ENCODE measurements around the gene LY6G6D. TPM values are rescaled to one million over a fixed set of nuclear protein-coding genes. Genes with fewer than 3 reads are reported as not detected.

LY6G6D gene
- total and polyA plus RNA-seq, 2 donors (not counting 1 experiment from before 2014, with no cell fraction given) = not detected

GRCh38 chr6:31740397-31741223 is 25.5 kb downstream of the LY6G6D start:
- H3K27ac ChIP-seq (ENCODE audit: low read length in 2 of 2) = peak overlapping the region; percentile 40 to 96
- H3K4me3 Mint-ChIP-seq = peak overlapping the region; percentile 97
- peak overlapping the region; percentile 76 for H3K9ac ChIP-seq (ENCODE audit: low read length)
- peak overlapping the region; percentile 90 for H2AFZ ChIP-seq (ENCODE audit: insufficient read depth, low read depth, low read length, poor library complexity, severe bottlenecking)
- no peaks in the 10 kb centered on the region for H3K27me3 Mint-ChIP-seq
- intact Hi-C loops (cut with micrococcal nuclease) = no loop called here
- peak overlapping the region; percentile 91 for H3K27ac Mint-ChIP-seq
- POLR2A ChIA-PET = interaction anchor here (0.6 to 2.9 kb wide), 9 partner anchors 10 to 1973 kb away, joined by 3 to 20 read pairs (median 4); partner anchors contain the start of genes ABHD16A, DDAH2, HSPA1A and HSPA1L
- DNase-seq (no peak), ATAC-seq (ENCODE audit: low read depth) (peak; percentile 3)
- peak overlapping the region; percentile 100 for H3K4me2 ChIP-seq (replicated peaks; ENCODE audit: low read depth, low read length, poor library complexity, severe bottlenecking)
- H3K4me1 Mint-ChIP-seq = peaks cover 54% of the 10 kb centered on the region
- 2% methylated on average over 26 of the region's 29 CpGs for WGBS (ENCODE audit: insufficient coverage)
- H3K9me3 ChIP-seq (ENCODE audit: control extremely low read depth in 1 of 3, control insufficient read depth in 2 of 3, insufficient read depth in 1 of 3, low read length in 2 of 3) = no peaks in the 10 kb centered on the region
- peaks cover 33% of the 10 kb centered on the region for H3K79me2 ChIP-seq (ENCODE audit: control insufficient read depth, insufficient read depth, low read length)
- H3K4me3 ChIP-seq (ENCODE audit: control extremely low read depth in 1 of 5, extremely low read depth in 1 of 5, insufficient read depth in 1 of 5, low read depth in 2 of 5, low read length in 4 of 5) = peak overlapping the region; percentile 71 to 90 (median 81)
- H3K9me3 Mint-ChIP-seq (ENCODE audit: insufficient read depth) = no peaks in the 10 kb centered on the region
- CTCF ChIA-PET = interaction anchor here (1.0 to 7.8 kb wide), 12 partner anchors 11 to 190 kb away, joined by 3 to 90 read pairs (median 5); partner anchors contain the start of genes DDAH2, LSM2, LY6G5C and VWA7
- no peak for TF ChIP-seq CTCF (IDR thresholded peaks at IDR 0.05)
- TF ChIP-seq EZH2 (IDR thresholded peaks at IDR 0.05; ENCODE audit: borderline replicate concordance, insufficient read depth, low read depth, low read length, poor library complexity, severe bottlenecking) = no peak
- no peaks in the 10 kb centered on the region for H4K20me1 ChIP-seq (ENCODE audit: control insufficient read depth, insufficient read depth, low read length, poor library complexity, severe bottlenecking)
- H3K36me3 ChIP-seq (replicated peaks in 1 of 2; ENCODE audit: control extremely low read depth in 1 of 2, control insufficient read depth in 1 of 2, extremely low read depth in 1 of 2, insufficient read depth in 2 of 2, low read length in 1 of 2) = peaks cover 0 to 4% of the 10 kb centered on the region in 2 experiments
- H3K4me1 ChIP-seq (ENCODE audit: control insufficient read depth in 2 of 2, insufficient read depth in 2 of 2, low read length in 2 of 2) = peaks cover 39 to 42% of the 10 kb centered on the region in 2 donors
- no peaks in the 10 kb centered on the region for H3K27me3 ChIP-seq (replicated peaks in 1 of 4; ENCODE audit: control extremely low read depth in 1 of 4, control insufficient read depth in 3 of 4, insufficient read depth in 4 of 4, low read length in 3 of 4)

GRCh38 chr6:31741815-31742214 is 26.7 kb downstream of the LY6G6D start:
- no peak for ATAC-seq (ENCODE audit: low read depth)
- no peak for DNase-seq
- peaks cover 35% of the 10 kb centered on the region in 2 donors for H3K4me1 ChIP-seq (ENCODE audit: control insufficient read depth in 2 of 2, insufficient read depth in 2 of 2, low read length in 2 of 2)
- no peak overlapping the region for H3K9ac ChIP-seq (ENCODE audit: low read length)
- CTCF ChIA-PET = interaction anchor here (1.0 to 7.8 kb wide), 5 partner anchors 13 to 48 kb away, joined by 4 to 90 read pairs (median 34); partner anchors contain the start of genes DDAH2 and VWA7
- no peak overlapping the region for H3K4me3 ChIP-seq (ENCODE audit: control extremely low read depth in 1 of 5, extremely low read depth in 1 of 5, insufficient read depth in 1 of 5, low read depth in 2 of 5, low read length in 4 of 5)
- H3K9me3 Mint-ChIP-seq (ENCODE audit: insufficient read depth) = no peaks in the 10 kb centered on the region
- H3K79me2 ChIP-seq (ENCODE audit: control insufficient read depth, insufficient read depth, low read length) = peaks cover 21% of the 10 kb centered on the region
- WGBS (ENCODE audit: insufficient coverage) = 100% methylated on average over 1 of the region's 2 CpGs
- intact Hi-C loops (cut with micrococcal nuclease) = no loop called here
- no peak overlapping the region for H2AFZ ChIP-seq (ENCODE audit: insufficient read depth, low read depth, low read length, poor library complexity, severe bottlenecking)
- peaks cover 44% of the 10 kb centered on the region for H3K4me1 Mint-ChIP-seq
- peak overlapping the region; percentile 97 for H3K4me3 Mint-ChIP-seq
- no peak overlapping the region for H3K27ac ChIP-seq (ENCODE audit: low read length in 2 of 2)
- no peaks in the 10 kb centered on the region for H3K9me3 ChIP-seq (ENCODE audit: control extremely low read depth in 1 of 3, control insufficient read depth in 2 of 3, insufficient read depth in 1 of 3, low read length in 2 of 3)
- no peaks in the 10 kb centered on the region for H3K27me3 Mint-ChIP-seq
- TF ChIP-seq CTCF (IDR thresholded peaks at IDR 0.05) (no peak), EZH2 (IDR thresholded peaks at IDR 0.05; ENCODE audit: borderline replicate concordance, insufficient read depth, low read depth, low read length, poor library complexity, severe bottlenecking) (no peak)
- H3K36me3 ChIP-seq (replicated peaks in 1 of 2; ENCODE audit: control extremely low read depth in 1 of 2, control insufficient read depth in 1 of 2, extremely low read depth in 1 of 2, insufficient read depth in 2 of 2, low read length in 1 of 2) = peaks cover 0 to 4% of the 10 kb centered on the region in 2 experiments
- POLR2A ChIA-PET = interaction anchor here (0.6 to 0.7 kb wide), 2 partner anchors 30 to 350 kb away, joined by 3 read pairs; no protein-coding TSS in a partner anchor
- no peak overlapping the region for H3K4me2 ChIP-seq (replicated peaks; ENCODE audit: low read depth, low read length, poor library complexity, severe bottlenecking)
- no peaks in the 10 kb centered on the region for H4K20me1 ChIP-seq (ENCODE audit: control insufficient read depth, insufficient read depth, low read length, poor library complexity, severe bottlenecking)
- H3K27me3 ChIP-seq (replicated peaks in 1 of 4; ENCODE audit: control extremely low read depth in 1 of 4, control insufficient read depth in 3 of 4, insufficient read depth in 4 of 4, low read length in 3 of 4) = no peaks in the 10 kb centered on the region
- no peak overlapping the region for H3K27ac Mint-ChIP-seq
